Activated CD8-positive, alpha-beta memory T cell treated with anti-CD3 and anti-CD28 coated beads, Interleukin-2, amount 10 ng/mL, durations not matched to agents 7 days and 5 days (primary cell): ENCODE results near the gene DNAH6. TPM values are rescaled to one million over a fixed set of nuclear protein-coding genes. Genes with fewer than 3 reads are reported as not detected.

ENCODE experiments used
- ATAC-seq: fragments of 150-1000 bp; cut with Tn5 transposase; one replicate; pipeline ENCODE4 v1.10.0; 2021; ENCODE audit warnings: moderate library complexity
- CTCF ChIA-PET: fragments of 350-600 bp; sonication (Branson Sonifier 250); formaldehyde crosslinking; loops from one replicate; lab custom pipeline; 2021; ENCODE audit warnings: antibody characterized with exemption; lab: Charles Lee
- DNase-seq: peaks from one replicate; pipeline ENCODE4 v3.0.0-alpha.2; 2020
- H3K27ac Mint-ChIP-seq: one replicate; pipeline ENCODE4 v1.8.0; 2021; ENCODE audit warnings: mild to moderate bottlenecking, mixed read lengths
- H3K27me3 Mint-ChIP-seq: one replicate; pipeline ENCODE4 v1.8.0; 2021; ENCODE audit warnings: mixed read lengths
- H3K36me3 Mint-ChIP-seq: one replicate; pipeline ENCODE4 v1.8.0; 2021; ENCODE audit warnings: mild to moderate bottlenecking, mixed read lengths
- H3K4me1 Mint-ChIP-seq: one replicate; pipeline ENCODE4 v1.8.0; 2021; ENCODE audit warnings: mixed read lengths
- H3K4me3 Mint-ChIP-seq: one replicate; pipeline ENCODE4 v1.8.0; 2021; ENCODE audit warnings: mild to moderate bottlenecking, moderate library complexity, mixed read lengths
- H3K9me3 Mint-ChIP-seq: one replicate; pipeline ENCODE4 v1.8.0; 2022; ENCODE audit warnings: low read depth, mixed read lengths
- total RNA-seq, 2 experiments: library from RNA; stranded (reverse); gene quantifications; one replicate each; pipeline ENCODE4 v1.2.3, GENCODE V29; 2021

DNAH6 gene
- total RNA-seq, 2 experiments from 2014 or later, result 0.63 to 0.85 TPM

DNA sequence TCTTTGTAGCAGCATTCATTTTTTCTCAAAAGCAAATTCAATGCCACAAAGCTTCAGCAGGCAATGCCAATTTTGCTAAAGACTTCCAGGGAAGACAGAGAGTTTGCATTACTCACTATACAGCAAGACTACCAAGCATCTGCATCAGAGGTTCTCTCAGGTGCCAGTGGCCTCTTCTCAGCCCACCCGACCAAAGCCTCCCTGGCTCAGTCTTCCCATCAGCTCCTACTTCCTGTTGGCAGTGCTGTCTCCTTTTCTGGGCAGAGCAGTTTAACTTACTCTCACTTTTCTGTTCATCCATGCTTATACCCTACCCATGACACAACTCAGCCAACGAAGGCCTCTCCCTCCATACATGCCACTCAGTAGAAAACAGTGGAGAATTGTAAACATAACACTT lies 207.5 kb downstream of the DNAH6 start:
- DNase-seq, result no peak
- CTCF ChIA-PET, result no interaction called here
- H3K4me1 Mint-ChIP-seq, result peaks cover 2% of the 10 kb centered on the region
- ATAC-seq, result no peak
- H3K36me3 Mint-ChIP-seq, result no peaks in the 10 kb centered on the region
- no peak overlapping the region for H3K4me3 Mint-ChIP-seq
- H3K9me3 Mint-ChIP-seq, result no peaks in the 10 kb centered on the region
- no peaks in the 10 kb centered on the region for H3K27me3 Mint-ChIP-seq
- no peak overlapping the region for H3K27ac Mint-ChIP-seq

DNA sequence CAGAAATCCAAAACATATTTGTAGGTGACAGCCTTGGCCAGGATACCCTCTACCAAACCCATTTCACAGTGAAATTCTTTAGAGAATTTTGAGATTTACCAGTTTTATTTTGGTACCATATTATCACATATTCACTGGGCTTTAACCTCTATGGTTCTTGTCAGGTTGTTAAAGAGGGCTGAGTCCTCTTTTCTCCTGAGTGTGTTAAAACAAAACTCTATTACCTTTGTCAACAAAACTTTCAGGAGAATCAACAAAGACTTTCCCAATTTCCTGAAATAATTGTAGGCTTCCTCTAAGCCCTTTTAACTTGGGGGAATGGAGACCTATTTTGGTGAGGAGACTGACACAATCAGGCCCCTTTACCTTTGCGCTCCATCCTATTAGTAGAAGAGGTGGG lies 209.4 kb downstream of the DNAH6 start:
- CTCF ChIA-PET, result no interaction called here
- H3K4me1 Mint-ChIP-seq, result no peaks in the 10 kb centered on the region
- no peaks in the 10 kb centered on the region for H3K36me3 Mint-ChIP-seq
- H3K9me3 Mint-ChIP-seq, result no peaks in the 10 kb centered on the region
- DNase-seq, result no peak
- H3K27ac Mint-ChIP-seq, result no peak overlapping the region
- H3K27me3 Mint-ChIP-seq, result no peaks in the 10 kb centered on the region
- ATAC-seq, result no peak
- no peak overlapping the region for H3K4me3 Mint-ChIP-seq

DNA sequence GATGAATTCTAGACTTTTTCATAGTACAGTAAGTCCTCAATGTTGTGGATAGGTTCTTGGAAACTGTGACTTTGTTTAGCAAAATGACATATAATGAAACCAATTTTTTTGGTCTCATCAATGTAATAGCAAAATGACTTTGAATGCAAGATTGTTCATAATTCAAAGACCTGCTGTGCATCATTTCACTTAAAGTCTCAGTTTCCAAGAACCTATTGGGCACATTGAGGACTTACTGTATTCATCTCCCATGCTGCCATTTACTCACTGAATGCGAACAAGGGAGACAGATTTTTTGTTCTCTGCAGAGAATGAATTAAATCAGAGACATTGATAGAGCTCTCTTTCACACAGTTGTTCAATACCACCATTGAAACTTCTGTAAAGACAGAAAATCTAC lies 211.0 kb downstream of the DNAH6 start:
- ATAC-seq (no peak), DNase-seq (no peak)
- CTCF ChIA-PET, result no interaction called here
- no peak overlapping the region for H3K27ac Mint-ChIP-seq
- H3K36me3 Mint-ChIP-seq, result no peaks in the 10 kb centered on the region
- H3K4me1 Mint-ChIP-seq, result no peaks in the 10 kb centered on the region
- H3K9me3 Mint-ChIP-seq, result no peaks in the 10 kb centered on the region
- no peak overlapping the region for H3K4me3 Mint-ChIP-seq
- H3K27me3 Mint-ChIP-seq, result no peaks in the 10 kb centered on the region

- H3K9me3 Mint-ChIP-seq, result no peaks in the 10 kb centered on the region
- ATAC-seq (no peak), DNase-seq (no peak)
- CTCF ChIA-PET, result interaction anchor here (2.1 kb wide), 1 partner anchor 13 kb away, joined by 7 read pairs; no protein-coding TSS in a partner anchor
- no peaks in the 10 kb centered on the region for H3K4me1 Mint-ChIP-seq
- H3K4me3 Mint-ChIP-seq, result no peak overlapping the region
- H3K27me3 Mint-ChIP-seq, result no peaks in the 10 kb centered on the region
- H3K36me3 Mint-ChIP-seq, result no peaks in the 10 kb centered on the region
- no peak overlapping the region for H3K27ac Mint-ChIP-seq
Observed at GRCh38 chr2:84729224-84729623, 212.9 kb downstream of the DNAH6 start.

- ATAC-seq (no peak), DNase-seq (no peak)
- CTCF ChIA-PET, result interaction anchor here (1.0 to 1.4 kb wide), 2 partner anchors 10 to 151 kb away, joined by 3 to 5 read pairs; no protein-coding TSS in a partner anchor
- H3K4me1 Mint-ChIP-seq, result no peaks in the 10 kb centered on the region
- H3K4me3 Mint-ChIP-seq, result no peak overlapping the region
- H3K36me3 Mint-ChIP-seq, result no peaks in the 10 kb centered on the region
- no peak overlapping the region for H3K27ac Mint-ChIP-seq
- no peaks in the 10 kb centered on the region for H3K27me3 Mint-ChIP-seq
- no peaks in the 10 kb centered on the region for H3K9me3 Mint-ChIP-seq
Observed at GRCh38 chr2:84731185-84731584, 214.9 kb downstream of the DNAH6 start.

DNA sequence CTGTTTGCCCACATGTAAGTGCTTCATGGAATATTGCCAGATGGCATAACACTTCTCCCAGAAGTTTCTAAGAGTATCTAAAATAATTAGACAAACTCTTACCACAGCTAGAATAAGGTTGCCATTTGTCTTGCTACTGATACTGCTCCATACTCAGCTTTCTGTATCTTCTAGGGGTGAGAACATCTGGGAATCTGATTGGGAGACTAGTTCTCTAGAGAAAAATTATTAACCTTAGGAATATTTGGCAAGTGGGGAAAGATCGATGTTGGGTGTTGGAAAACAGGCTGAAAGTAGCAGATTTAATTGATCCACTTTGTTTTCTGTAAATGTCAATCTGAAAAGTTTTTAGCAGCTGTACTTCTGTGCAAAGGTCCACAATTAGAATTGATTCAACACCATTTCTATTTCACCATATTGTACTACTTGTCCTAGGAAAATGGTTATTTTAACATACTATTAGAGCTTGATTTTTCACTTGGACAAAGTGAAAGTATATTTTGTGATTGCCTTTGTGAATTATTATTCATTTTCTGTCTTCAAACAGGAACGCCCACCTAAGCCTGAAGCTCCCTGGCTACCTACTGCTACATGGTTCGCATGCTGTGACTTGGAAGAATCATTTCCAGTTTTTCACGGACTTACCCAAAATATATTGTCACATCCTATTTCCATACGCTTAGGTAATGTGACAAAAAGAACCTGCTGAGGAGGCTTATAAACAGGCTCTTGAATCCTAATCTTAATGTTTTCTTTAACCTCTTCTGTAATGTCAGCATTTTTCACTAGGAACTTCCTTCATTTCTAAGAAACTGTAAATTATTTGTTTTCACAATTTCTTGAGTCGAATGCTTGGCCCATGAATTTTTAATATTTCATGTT lies 216.8 kb downstream of the DNAH6 start:
- DNase-seq (no peak), ATAC-seq (no peak)
- Mint-ChIP-seq H3K4me1 (no peaks in the 10 kb centered on the region), H3K9me3 (no peaks in the 10 kb centered on the region), H3K27me3 (no peaks in the 10 kb centered on the region), H3K4me3 (no peak overlapping the region), H3K27ac (no peak overlapping the region), H3K36me3 (peaks cover 1% of the 10 kb centered on the region)
- CTCF ChIA-PET, result interaction anchor here (1.3 kb wide), 1 partner anchor 9 kb away, joined by 4 read pairs; no protein-coding TSS in a partner anchor

- Mint-ChIP-seq H3K27me3 (no peaks in the 10 kb centered on the region), H3K27ac (no peak overlapping the region), H3K4me1 (no peaks in the 10 kb centered on the region), H3K4me3 (no peak overlapping the region), H3K9me3 (no peaks in the 10 kb centered on the region), H3K36me3 (peaks cover 1% of the 10 kb centered on the region)
- no peak for DNase-seq
- no peak for ATAC-seq
- CTCF ChIA-PET, result no interaction called here
Observed at GRCh38 chr2:84735389-84735788, 219.1 kb downstream of the DNAH6 start.

DNA sequence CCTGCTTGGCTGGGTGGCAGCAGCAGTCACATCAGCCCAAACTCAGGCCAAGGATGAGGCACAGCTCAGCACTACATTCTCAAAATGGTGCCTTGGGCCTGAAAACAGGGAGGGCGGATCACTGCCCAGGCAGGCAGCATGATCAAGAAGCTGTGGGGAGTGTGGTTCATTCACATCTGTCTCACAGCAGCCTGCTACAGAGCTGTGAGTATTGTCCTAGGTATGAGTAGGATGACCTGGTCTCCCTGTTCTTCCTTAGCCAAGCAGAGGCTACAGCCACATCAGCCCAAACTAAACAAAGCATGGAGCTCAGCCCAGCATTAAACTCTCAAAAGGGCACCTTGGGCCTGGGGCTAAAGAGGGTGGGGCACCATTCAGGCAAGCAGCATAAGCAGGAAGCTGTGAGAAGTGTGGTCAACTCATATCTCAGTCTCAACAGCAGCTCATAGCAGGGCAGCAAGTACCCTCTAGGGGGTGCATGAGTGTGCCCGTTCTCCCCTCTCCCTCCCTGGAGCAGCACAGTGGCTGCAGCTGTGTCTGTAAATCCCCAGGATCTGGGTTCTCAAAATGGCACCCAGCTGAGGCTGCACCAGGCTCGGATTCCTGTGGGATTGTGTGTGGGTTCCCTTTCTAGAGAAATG lies 225.0 kb downstream of the DNAH6 start:
- Mint-ChIP-seq H3K27ac (peak overlapping the region; percentile 45), H3K9me3 (no peaks in the 10 kb centered on the region), H3K4me1 (peaks cover 12% of the 10 kb centered on the region), H3K4me3 (no peak overlapping the region), H3K27me3 (peaks cover 2% of the 10 kb centered on the region), H3K36me3 (peaks cover 1% of the 10 kb centered on the region)
- CTCF ChIA-PET, result interaction anchor here (0.5 to 2.3 kb wide), 27 partner anchors 8 to 243 kb away, joined by 3 to 9 read pairs (median 4); partner anchors contain the start of genes TMSB10 and TRABD2A
- DNase-seq (peak; percentile 76), ATAC-seq (peak; percentile 100)

DNA sequence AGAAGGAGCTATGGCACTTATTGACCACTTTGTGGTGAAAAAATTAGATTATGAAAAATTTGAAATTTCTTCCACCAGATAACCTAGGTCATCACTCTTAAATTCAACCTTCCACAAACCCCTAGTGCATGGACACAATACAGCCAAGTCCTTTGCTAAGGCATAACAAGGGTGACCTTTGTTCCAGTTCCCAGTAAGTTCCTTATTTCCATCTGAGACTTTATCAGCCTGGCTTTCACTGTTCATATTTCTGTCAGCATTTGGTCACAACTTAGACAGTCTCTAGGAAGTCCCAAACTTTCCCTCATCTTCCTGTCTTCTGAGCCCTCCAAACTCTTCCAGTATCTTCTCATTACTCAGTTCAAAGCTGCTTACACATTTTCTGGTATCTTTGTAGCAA lies 232.0 kb downstream of the DNAH6 start:
- DNase-seq, result no peak
- Mint-ChIP-seq H3K4me1 (no peaks in the 10 kb centered on the region), H3K36me3 (peaks cover 1% of the 10 kb centered on the region), H3K4me3 (no peak overlapping the region), H3K27ac (no peak overlapping the region), H3K9me3 (no peaks in the 10 kb centered on the region), H3K27me3 (peaks cover 2% of the 10 kb centered on the region)
- ATAC-seq, result no peak
- CTCF ChIA-PET, result interaction anchor here (0.9 to 1.1 kb wide), 2 partner anchors 14 to 66 kb away, joined by 3 to 4 read pairs; no protein-coding TSS in a partner anchor

- DNase-seq, result no peak
- no peak for ATAC-seq
- H3K27ac Mint-ChIP-seq, result no peak overlapping the region
Observed at GRCh38 chr2:84749442-84749841, 233.1 kb downstream of the DNAH6 start.

GRCh38 chr2:84755096-84755495 lies 238.8 kb downstream of the DNAH6 start:
- CTCF ChIA-PET, result interaction anchor here (0.5 kb wide), 1 partner anchor 153 kb away, joined by 3 read pairs; no protein-coding TSS in a partner anchor

More at GRCh38 chr2:84749442-84749841, 233.1 kb downstream of the DNAH6 start:
- CTCF ChIA-PET, result interaction anchor here (1.1 to 2.3 kb wide), 2 partner anchors 8 to 13 kb away, joined by 4 to 7 read pairs; no protein-coding TSS in a partner anchor
- H3K4me1 Mint-ChIP-seq, result no peaks in the 10 kb centered on the region
- no peaks in the 10 kb centered on the region for H3K9me3 Mint-ChIP-seq
- H3K27me3 Mint-ChIP-seq, result peaks cover 2% of the 10 kb centered on the region
- H3K36me3 Mint-ChIP-seq, result peaks cover 1% of the 10 kb centered on the region
- no peak overlapping the region for H3K4me3 Mint-ChIP-seq

DNA sequence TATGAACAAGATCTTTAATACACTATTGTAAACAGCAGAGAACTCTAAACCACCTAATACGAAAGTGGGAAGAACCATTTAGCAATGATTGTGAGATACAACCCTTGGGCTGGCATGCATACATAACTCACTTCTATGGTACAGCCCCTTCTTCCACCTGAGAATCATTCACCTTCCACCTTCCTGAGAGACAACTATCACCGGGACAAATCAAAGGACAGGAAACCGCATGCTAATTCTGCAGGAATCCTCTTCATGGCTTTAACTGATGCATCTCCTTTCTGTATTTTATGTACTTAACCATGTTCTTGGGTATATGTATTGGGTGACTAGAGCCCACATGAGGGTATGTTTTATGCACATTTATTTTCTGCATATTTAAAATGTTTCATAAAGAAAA lies 241.3 kb downstream of the DNAH6 start:
- CTCF ChIA-PET, result no interaction called here
- DNase-seq (no peak), ATAC-seq (no peak)
- Mint-ChIP-seq H3K4me3 (no peak overlapping the region), H3K9me3 (no peaks in the 10 kb centered on the region), H3K27ac (no peak overlapping the region), H3K27me3 (no peaks in the 10 kb centered on the region), H3K36me3 (peaks cover 4% of the 10 kb centered on the region), H3K4me1 (no peaks in the 10 kb centered on the region)

More at GRCh38 chr2:84755096-84755495, 238.8 kb downstream of the DNAH6 start:
- Mint-ChIP-seq H3K9me3 (no peaks in the 10 kb centered on the region), H3K4me1 (no peaks in the 10 kb centered on the region), H3K27ac (no peak overlapping the region), H3K4me3 (no peak overlapping the region), H3K36me3 (peaks cover 2% of the 10 kb centered on the region), H3K27me3 (no peaks in the 10 kb centered on the region)
- ATAC-seq (no peak), DNase-seq (no peak)

DNA sequence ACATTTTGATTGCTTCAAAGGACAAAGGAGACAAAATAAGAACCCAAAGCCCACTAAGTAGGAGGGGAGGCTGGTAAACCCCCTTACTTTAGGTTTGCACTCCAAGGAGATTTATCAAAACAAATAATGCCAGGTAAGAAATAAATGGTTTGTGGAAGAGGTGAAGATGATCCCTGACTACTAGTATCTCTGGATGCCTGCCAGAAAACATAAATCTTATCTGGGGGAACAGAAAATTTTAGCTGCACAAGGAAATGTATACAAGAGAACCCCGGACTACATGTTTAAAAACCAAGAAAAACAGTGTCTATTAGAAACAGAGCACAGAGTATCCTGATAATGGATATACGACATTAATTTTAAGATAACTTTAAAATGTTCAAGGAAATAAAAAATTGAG lies 250.5 kb downstream of the DNAH6 start:
- Mint-ChIP-seq H3K9me3 (peaks cover 10% of the 10 kb centered on the region), H3K27ac (no peak overlapping the region), H3K4me1 (no peaks in the 10 kb centered on the region), H3K27me3 (no peaks in the 10 kb centered on the region), H3K36me3 (peaks cover 11% of the 10 kb centered on the region), H3K4me3 (no peak overlapping the region)
- DNase-seq (no peak), ATAC-seq (no peak)
- CTCF ChIA-PET, result no interaction called here
